ENCODE data around the gene EML4. TPM values are rescaled to one million over a fixed set of nuclear protein-coding genes. Genes with fewer than 3 reads are reported as not detected.

EML4 gene
- total and polyA plus RNA-seq, 2 donors (not counting 1 experiment from before 2014, with no cell fraction given), result 49.4 to 134 TPM

- ATAC-seq (ENCODE audit: low read depth), result no peak
- no peak for DNase-seq
- H3K4me1 ChIP-seq (ENCODE audit: control insufficient read depth in 2 of 2, insufficient read depth in 2 of 2, low read length in 2 of 2), result no peaks in the 10 kb centered on the region
- no peaks in the 10 kb centered on the region for H4K20me1 ChIP-seq (ENCODE audit: control insufficient read depth, insufficient read depth, low read length, poor library complexity, severe bottlenecking)
- H3K4me2 ChIP-seq (replicated peaks; ENCODE audit: low read depth, low read length, poor library complexity, severe bottlenecking), result no peak overlapping the region
- H3K79me2 ChIP-seq (ENCODE audit: control insufficient read depth, insufficient read depth, low read length), result no peaks in the 10 kb centered on the region
- no peak overlapping the region for H2AFZ ChIP-seq (ENCODE audit: insufficient read depth, low read depth, low read length, poor library complexity, severe bottlenecking)
- no peaks in the 10 kb centered on the region for H3K9me3 ChIP-seq (ENCODE audit: control extremely low read depth in 1 of 3, control insufficient read depth in 2 of 3, insufficient read depth in 1 of 3, low read length in 2 of 3)
- intact Hi-C loops (cut with micrococcal nuclease), result no loop called here
- H3K27ac ChIP-seq (ENCODE audit: low read length in 2 of 2), result no peak overlapping the region
- no peak overlapping the region for H3K9ac ChIP-seq (ENCODE audit: low read length)
- H3K9me3 Mint-ChIP-seq (ENCODE audit: insufficient read depth), result no peaks in the 10 kb centered on the region
- H3K36me3 ChIP-seq (replicated peaks in 1 of 2; ENCODE audit: control extremely low read depth in 1 of 2, control insufficient read depth in 1 of 2, extremely low read depth in 1 of 2, insufficient read depth in 2 of 2, low read length in 1 of 2), result no peaks in the 10 kb centered on the region
- TF ChIP-seq EZH2 (IDR thresholded peaks at IDR 0.05; ENCODE audit: borderline replicate concordance, insufficient read depth, low read depth, low read length, poor library complexity, severe bottlenecking), result no peak
- TF ChIP-seq, protein P1, sequence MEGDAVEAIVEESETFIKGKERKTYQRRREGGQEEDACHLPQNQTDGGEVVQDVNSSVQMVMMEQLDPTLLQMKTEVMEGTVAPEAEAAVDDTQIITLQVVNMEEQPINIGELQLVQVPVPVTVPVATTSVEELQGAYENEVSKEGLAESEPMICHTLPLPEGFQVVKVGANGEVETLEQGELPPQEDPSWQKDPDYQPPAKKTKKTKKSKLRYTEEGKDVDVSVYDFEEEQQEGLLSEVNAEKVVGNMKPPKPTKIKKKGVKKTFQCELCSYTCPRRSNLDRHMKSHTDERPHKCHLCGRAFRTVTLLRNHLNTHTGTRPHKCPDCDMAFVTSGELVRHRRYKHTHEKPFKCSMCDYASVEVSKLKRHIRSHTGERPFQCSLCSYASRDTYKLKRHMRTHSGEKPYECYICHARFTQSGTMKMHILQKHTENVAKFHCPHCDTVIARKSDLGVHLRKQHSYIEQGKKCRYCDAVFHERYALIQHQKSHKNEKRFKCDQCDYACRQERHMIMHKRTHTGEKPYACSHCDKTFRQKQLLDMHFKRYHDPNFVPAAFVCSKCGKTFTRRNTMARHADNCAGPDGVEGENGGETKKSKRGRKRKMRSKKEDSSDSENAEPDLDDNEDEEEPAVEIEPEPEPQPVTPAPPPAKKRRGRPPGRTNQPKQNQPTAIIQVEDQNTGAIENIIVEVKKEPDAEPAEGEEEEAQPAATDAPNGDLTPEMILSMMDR (IDR thresholded peaks at IDR 0.05), result no peak
- H3K27ac Mint-ChIP-seq, result no peak overlapping the region
- H3K27me3 ChIP-seq (replicated peaks in 1 of 4; ENCODE audit: control extremely low read depth in 1 of 4, control insufficient read depth in 3 of 4, insufficient read depth in 4 of 4, low read length in 3 of 4), result no peaks in the 10 kb centered on the region
- POLR2A ChIA-PET, result no interaction called here
- no peak overlapping the region for H3K4me3 Mint-ChIP-seq
- CTCF ChIA-PET, result no interaction called here
- 90% methylated on average over 2 of the region's 3 CpGs for WGBS (ENCODE audit: insufficient coverage)
- no peaks in the 10 kb centered on the region for H3K4me1 Mint-ChIP-seq
- H3K27me3 Mint-ChIP-seq, result peaks cover 11% of the 10 kb centered on the region
- no peak overlapping the region for H3K4me3 ChIP-seq (ENCODE audit: control extremely low read depth in 1 of 5, extremely low read depth in 1 of 5, insufficient read depth in 1 of 5, low read depth in 2 of 5, low read length in 4 of 5)
Observed at GRCh38 chr2:42367835-42368234, 198.7 kb downstream of the EML4 start.

GRCh38 chr2:42368817-42369531, 199.8 kb downstream of the EML4 start:
- Histone ChIP-seq H3K36me3 (replicated peaks in 1 of 2; ENCODE audit: control extremely low read depth in 1 of 2, control insufficient read depth in 1 of 2, extremely low read depth in 1 of 2, insufficient read depth in 2 of 2, low read length in 1 of 2) (no peaks in the 10 kb centered on the region), H4K20me1 (ENCODE audit: control insufficient read depth, insufficient read depth, low read length, poor library complexity, severe bottlenecking) (no peaks in the 10 kb centered on the region), H3K79me2 (ENCODE audit: control insufficient read depth, insufficient read depth, low read length) (no peaks in the 10 kb centered on the region), H3K27ac (ENCODE audit: low read length in 2 of 2) (no peak overlapping the region), H3K4me2 (replicated peaks; ENCODE audit: low read depth, low read length, poor library complexity, severe bottlenecking) (no peak overlapping the region), H3K4me3 (ENCODE audit: control extremely low read depth in 1 of 5, extremely low read depth in 1 of 5, insufficient read depth in 1 of 5, low read depth in 2 of 5, low read length in 4 of 5) (no peak overlapping the region), H2AFZ (ENCODE audit: insufficient read depth, low read depth, low read length, poor library complexity, severe bottlenecking) (no peak overlapping the region), H3K27me3 (replicated peaks in 1 of 4; ENCODE audit: control extremely low read depth in 1 of 4, control insufficient read depth in 3 of 4, insufficient read depth in 4 of 4, low read length in 3 of 4) (no peaks in the 10 kb centered on the region), H3K9me3 (ENCODE audit: control extremely low read depth in 1 of 3, control insufficient read depth in 2 of 3, insufficient read depth in 1 of 3, low read length in 2 of 3) (no peaks in the 10 kb centered on the region), H3K9ac (ENCODE audit: low read length) (no peak overlapping the region), H3K4me1 (ENCODE audit: control insufficient read depth in 2 of 2, insufficient read depth in 2 of 2, low read length in 2 of 2) (no peaks in the 10 kb centered on the region)
- Mint-ChIP-seq H3K4me3 (no peak overlapping the region), H3K4me1 (no peaks in the 10 kb centered on the region), H3K27me3 (peaks cover 8% of the 10 kb centered on the region), H3K9me3 (ENCODE audit: insufficient read depth) (no peaks in the 10 kb centered on the region), H3K27ac (no peak overlapping the region)
- ATAC-seq (ENCODE audit: low read depth) (no peak), DNase-seq (no peak)
- POLR2A ChIA-PET, result no interaction called here
- CTCF ChIA-PET, result interaction anchor here (0.6 kb wide), 1 partner anchor 16 kb away, joined by 4 read pairs; no protein-coding TSS in a partner anchor
- TF ChIP-seq EZH2 (IDR thresholded peaks at IDR 0.05; ENCODE audit: borderline replicate concordance, insufficient read depth, low read depth, low read length, poor library complexity, severe bottlenecking), result no peak
- TF ChIP-seq, protein P1 (IDR thresholded peaks at IDR 0.05), result no peak
- intact Hi-C loops (cut with micrococcal nuclease), result no loop called here
- WGBS (ENCODE audit: insufficient coverage), result 79% methylated on average over 4 of the region's 7 CpGs
